IMR-90 (cell line): ENCODE data around the gene ELFN1. TPM values are rescaled to one million over a fixed set of nuclear protein-coding genes. Genes with fewer than 3 reads are reported as not detected.

Source experiments
- ATAC-seq: fragments of 200-7000 bp; cut with Tn5 transposase; 2 replicates; pipeline ENCODE4 v1.9.1; 2020; ENCODE audit warnings: low read depth, mild to moderate bottlenecking, moderate library complexity
- BruUV-seq: library from RNA; stranded (reverse); fragments of 400-500 nt; replicated peaks from 2 replicates; lab custom pipeline; 2021; lab: Mats Ljungman, UMichigan
- CTCF ChIA-PET: fragments of 300-600 bp; formaldehyde crosslinking; extraction: SDS; loops from one replicate; lab custom pipeline; 2021; ENCODE audit warnings: antibody characterized with exemption; lab: Yijun Ruan, JAX
- POLR2A ChIA-PET: fragments of 300-600 bp; sonication (Branson Sonifier 250); formaldehyde crosslinking; loops from one replicate; lab custom pipeline; 2022; ENCODE audit warnings: antibody characterized with exemption; ENCODE audit not compliant: unreplicated experiment; lab: Charles Lee
- DNase-seq: peaks from one replicate; pipeline ENCODE4 v3.0.0; 2013
- H2AFZ ChIP-seq: replicated peaks from 2 replicates; pipeline ENCODE3; 2013; ENCODE audit warnings: low read length, mild to moderate bottlenecking; ENCODE audit not compliant: poor library complexity
- H2AK5ac ChIP-seq: 2 replicates; pipeline ENCODE4 v1.6.1; 2013; ENCODE audit warnings: low read depth, low read length, inconsistent platforms
- H2AK9ac ChIP-seq: replicated peaks from 2 replicates; pipeline ENCODE3; 2013; ENCODE audit warnings: mild to moderate bottlenecking, low read depth, low read length, moderate library complexity; ENCODE audit not compliant: poor library complexity
- H2BK120ac ChIP-seq: 2 replicates; pipeline ENCODE4 v1.6.1; 2013; ENCODE audit warnings: low read depth, low read length, inconsistent platforms
- H2BK15ac ChIP-seq: 3 replicates; pipeline ENCODE4 v1.6.1; 2013; ENCODE audit warnings: low read depth, low read length, inconsistent platforms
- H2BK20ac ChIP-seq: 2 replicates; pipeline ENCODE4 v1.6.1; 2013; ENCODE audit warnings: low read depth, mild to moderate bottlenecking, inconsistent platforms, low read length, moderate library complexity
- H2BK5ac ChIP-seq: 2 replicates; pipeline ENCODE4 v1.6.1; 2013; ENCODE audit warnings: mild to moderate bottlenecking, low read depth, low read length, inconsistent platforms; ENCODE audit not compliant: poor library complexity, severe bottlenecking
- H3K14ac ChIP-seq: replicated peaks from 2 replicates; pipeline ENCODE4 v1.6.1; 2013; ENCODE audit warnings: low read depth, low read length, inconsistent platforms
- H3K18ac ChIP-seq: 2 replicates; pipeline ENCODE4 v1.6.1; 2013; ENCODE audit warnings: low read depth, low read length, control low read depth
- H3K23ac ChIP-seq: 2 replicates; pipeline ENCODE4 v1.6.1; 2013; ENCODE audit warnings: low read depth, low read length, inconsistent platforms
- H3K27ac ChIP-seq: 2 replicates; pipeline ENCODE4 v1.5.1; 2013; ENCODE audit warnings: mild to moderate bottlenecking, control low read depth, low read length; ENCODE audit not compliant: insufficient read depth
- H3K27me3 ChIP-seq: 2 replicates; pipeline ENCODE4 v1.6.1; 2013; ENCODE audit warnings: low read length; ENCODE audit not compliant: control insufficient read depth, insufficient read depth
- H3K36me3 ChIP-seq: 2 replicates; pipeline ENCODE4 v1.6.1; 2013; ENCODE audit warnings: low read length, mixed read lengths; ENCODE audit not compliant: control insufficient read depth, insufficient read depth
- H3K4ac ChIP-seq: 2 replicates; pipeline ENCODE4 v1.6.1; 2013; ENCODE audit warnings: low read depth, low read length, inconsistent platforms
- H3K4me1 ChIP-seq: 2 replicates; pipeline ENCODE4 v1.6.1; 2013; ENCODE audit warnings: low read length, mixed read lengths; ENCODE audit not compliant: control insufficient read depth, insufficient read depth
- H3K4me2 ChIP-seq: 2 replicates; pipeline ENCODE4 v1.6.1; 2013; ENCODE audit warnings: low read depth, mild to moderate bottlenecking, control low read depth, low read length, moderate library complexity
- H3K4me3 ChIP-seq: 2 replicates; pipeline ENCODE4 v1.5.1; 2013; ENCODE audit warnings: low read depth, mild to moderate bottlenecking, control low read depth, low read length, moderate library complexity; ENCODE audit not compliant: insufficient read depth
- H3K56ac ChIP-seq: 2 replicates; pipeline ENCODE4 v1.6.1; 2013; ENCODE audit warnings: low read length, inconsistent platforms; ENCODE audit not compliant: insufficient read depth; ENCODE audit errors: extremely low read depth
- H3K79me1 ChIP-seq, 2 experiments: 2 replicates each; pipeline ENCODE4 v1.6.1; 2013; ENCODE audit warnings: low read length in 2 of 2, inconsistent platforms in 1 of 2, low read depth in 1 of 2
- H3K9ac ChIP-seq: 2 replicates; pipeline ENCODE4 v1.6.1; 2013; ENCODE audit warnings: low read depth, low read length, control low read depth
- H3K9me1 ChIP-seq: 2 replicates; pipeline ENCODE4 v1.6.1; 2013; ENCODE audit warnings: low read length, inconsistent platforms; ENCODE audit not compliant: insufficient read depth
- H3K9me3 ChIP-seq: 2 replicates; pipeline ENCODE4 v1.6.1; 2013; ENCODE audit warnings: low read length; ENCODE audit not compliant: control insufficient read depth, insufficient read depth
- H4K20me1 ChIP-seq: 2 replicates; pipeline ENCODE4 v1.6.1; 2013; ENCODE audit warnings: low read length, inconsistent platforms; ENCODE audit not compliant: insufficient read depth
- H4K5ac ChIP-seq: 2 replicates; pipeline ENCODE4 v1.6.1; 2013; ENCODE audit warnings: mild to moderate bottlenecking, low read depth, low read length, control low read depth
- H4K8ac ChIP-seq, 2 experiments: 2 replicates each; pipeline ENCODE4 v1.6.1; 2013; ENCODE audit warnings: low read depth in 2 of 2, low read length in 2 of 2, control low read depth in 1 of 2, inconsistent platforms in 1 of 2
- H4K91ac ChIP-seq: 2 replicates; pipeline ENCODE4 v1.6.1; 2013; ENCODE audit warnings: low read depth, low read length, inconsistent platforms; ENCODE audit not compliant: insufficient read depth
- CEBPB ChIP-seq: IDR thresholded peaks from 2 replicates; pipeline ENCODE4 v1.6.1; 2012; ENCODE audit warnings: low read depth, low read length, improper control_type of control experiment
- CHD1 ChIP-seq: IDR thresholded peaks from 2 replicates; pipeline ENCODE4 v1.6.1; 2012; ENCODE audit warnings: low read depth, low read length, improper control_type of control experiment
- FOS ChIP-seq: fragments of 150-350 bp; IDR thresholded peaks from 2 replicates; pipeline ENCODE4 v1.6.1; 2016; ENCODE audit warnings: low read depth, low read length
- MAZ ChIP-seq: IDR thresholded peaks from 2 replicates; pipeline ENCODE4 v1.6.1; 2012; ENCODE audit warnings: low read depth, mild to moderate bottlenecking, low read length, improper control_type of control experiment, moderate library complexity, borderline replicate concordance
- NFE2L2 ChIP-seq: fragments of 150-350 bp; IDR thresholded peaks from 2 replicates; pipeline ENCODE4 v1.6.1; 2016; ENCODE audit warnings: low read depth, mild to moderate bottlenecking, low read length
- POLR2A ChIP-seq: IDR thresholded peaks from 2 replicates; pipeline ENCODE4 v1.6.1; 2012; ENCODE audit warnings: mild to moderate bottlenecking, low read depth, low read length
- RCOR1 ChIP-seq: IDR thresholded peaks from 2 replicates; pipeline ENCODE4 v1.6.1; 2012; ENCODE audit warnings: mild to moderate bottlenecking, low read length, improper control_type of control experiment; ENCODE audit not compliant: insufficient replicate concordance
- SMC3 ChIP-seq: fragments of 150-350 bp; IDR thresholded peaks from 2 replicates; pipeline ENCODE4 v1.6.1; 2016; ENCODE audit warnings: low read depth, mild to moderate bottlenecking, antibody characterized with exemption, low read length, moderate library complexity
- WGBS, 2 experiments: methylation state at CpG; one replicate each; pipeline versions ENCODE4 v1.1.5 to v1.1.7; 2013; ENCODE audit warnings: missing lambda C conversion rate in 2 of 2; ENCODE audit not compliant: insufficient read length in 1 of 2; ENCODE audit errors: extremely low coverage in 2 of 2; 5-methylcytosine and 5-hydroxymethylcytosine counted together
- dilution Hi-C: fragments of 300-500 bp; cut with HindIII; formaldehyde crosslinking; loops from one replicate; pipeline ENCODE4 v1.14.3; 2018; ENCODE audit warnings: low sequenced_read_pairs; ENCODE audit not compliant: unreplicated experiment
- in situ Hi-C: fragments of 300-500 bp; cut with MboI; formaldehyde crosslinking; loops from 3 replicates; pipeline ENCODE4 v1.14.3; 2019; ENCODE audit warnings: low sequenced_read_pairs, inconsistent platforms, mixed read lengths
- intact Hi-C: fragments of 100-400 bp; cut with micrococcal nuclease; formaldehyde crosslinking; loops from 2 replicates; pipeline ENCODE4 v1.10.0; 2022
- polyA plus RNA-seq, 3 experiments: library from polyadenylated mRNA; depleted of rRNA; stranded (reverse); fragments of >200 nt; gene quantifications; 2 replicates each; pipeline ENCODE4 v1.2.3, GENCODE V29; 2012; ENCODE audit warnings: low replicate concordance in 1 of 3
- total RNA-seq: library from RNA; depleted of rRNA; stranded (reverse); fragments of >200 nt; gene quantifications from 2 replicates; pipeline ENCODE4 v1.2.3, GENCODE V29; 2012

Gene ELFN1
- total and polyA plus RNA-seq, 2 of the 4 experiments (the other 2 are of a cell fraction) = 1.6 to 5.2 TPM

GRCh38 chr7:1671594-1672451 lies 1.7 kb downstream of the ELFN1 start (continued):
- no peak for TF ChIP-seq RCOR1

- 60% methylated on average over 7 of the region's 23 CpGs; no CpG with 5 or more reads in 1 of the 2 experiments for WGBS, 2 experiments
- no peak overlapping the region for H3K18ac ChIP-seq
- no peak overlapping the region for H4K5ac ChIP-seq
- in situ Hi-C loops = no loop called here
- H2AK9ac ChIP-seq = no peak overlapping the region
- no peaks in the 10 kb centered on the region for H3K9me3 ChIP-seq
- H3K27ac ChIP-seq = no peak overlapping the region
- no peak overlapping the region for H4K91ac ChIP-seq
- H3K56ac ChIP-seq = no peak overlapping the region
- no peaks in the 10 kb centered on the region; the same call in none of the 2 replicates for H4K20me1 ChIP-seq
- peaks cover 46% of the 10 kb centered on the region for H3K27me3 ChIP-seq
- TF ChIP-seq POLR2A = no peak
- no peak for TF ChIP-seq NFE2L2
- no peak for TF ChIP-seq CEBPB
- TF ChIP-seq MAZ = no peak
- no peak for TF ChIP-seq FOS
- TF ChIP-seq SMC3 = no peak
- no peak for TF ChIP-seq CHD1
- no peak for ATAC-seq
- H3K36me3 ChIP-seq = no peaks in the 10 kb centered on the region
- no peak overlapping the region for H3K14ac ChIP-seq
- H2AK5ac ChIP-seq = no peak overlapping the region
- H4K8ac ChIP-seq = no peak overlapping the region
- no peak overlapping the region for H3K4me2 ChIP-seq
- no peak overlapping the region for H2BK20ac ChIP-seq
- no peak overlapping the region for H3K23ac ChIP-seq
- 0 out of 4 replicates have a peak, but pooled peaks cover 0 to 2% of the 10 kb centered on the region in 2 experiments for H3K79me1 ChIP-seq
- intact Hi-C loops = no loop called here
- H2BK15ac ChIP-seq = no peak overlapping the region
- no peak overlapping the region for H2AFZ ChIP-seq
- ChIA-PET CTCF (no interaction called here), POLR2A (no interaction called here)
- no peak overlapping the region for H2BK5ac ChIP-seq
- dilution Hi-C loops = no loop called here
- no TSS peak for BruUV-seq
- no peak overlapping the region for H2BK120ac ChIP-seq
- H3K9me1 ChIP-seq = no peaks in the 10 kb centered on the region
- H3K9ac ChIP-seq = no peak overlapping the region
- no peak overlapping the region for H3K4me3 ChIP-seq
- no peaks in the 10 kb centered on the region; the same call in 1 of the 2 replicates for H3K4me1 ChIP-seq
- DNase-seq = no peak
- H3K4ac ChIP-seq = no peak overlapping the region
Measured at GRCh38 chr7:1672851-1673486, 2.9 kb downstream of the ELFN1 start.
